AG09309 (cell line): ENCODE results near the gene COIL.

Source experiments
- DNase-seq: peaks from one replicate; pipeline ENCODE4 v3.0.0-alpha.2; 2010; ENCODE audit warnings: low read depth
- H3K4me3 ChIP-seq: 2 replicates; pipeline ENCODE4 v1.5.1; 2011; ENCODE audit warnings: mild to moderate bottlenecking, low read depth, low read length, moderate library complexity; ENCODE audit not compliant: control insufficient read depth
- TF ChIP-seq, protein P1 (sequence below): IDR thresholded peaks from 2 replicates; pipeline ENCODE4 v1.5.1; 2011; ENCODE audit warnings: mild to moderate bottlenecking, low read depth, low read length, inconsistent platforms; ENCODE audit not compliant: insufficient read depth, control insufficient read depth; ENCODE audit errors: missing control alignments

Gene COIL

DNA sequence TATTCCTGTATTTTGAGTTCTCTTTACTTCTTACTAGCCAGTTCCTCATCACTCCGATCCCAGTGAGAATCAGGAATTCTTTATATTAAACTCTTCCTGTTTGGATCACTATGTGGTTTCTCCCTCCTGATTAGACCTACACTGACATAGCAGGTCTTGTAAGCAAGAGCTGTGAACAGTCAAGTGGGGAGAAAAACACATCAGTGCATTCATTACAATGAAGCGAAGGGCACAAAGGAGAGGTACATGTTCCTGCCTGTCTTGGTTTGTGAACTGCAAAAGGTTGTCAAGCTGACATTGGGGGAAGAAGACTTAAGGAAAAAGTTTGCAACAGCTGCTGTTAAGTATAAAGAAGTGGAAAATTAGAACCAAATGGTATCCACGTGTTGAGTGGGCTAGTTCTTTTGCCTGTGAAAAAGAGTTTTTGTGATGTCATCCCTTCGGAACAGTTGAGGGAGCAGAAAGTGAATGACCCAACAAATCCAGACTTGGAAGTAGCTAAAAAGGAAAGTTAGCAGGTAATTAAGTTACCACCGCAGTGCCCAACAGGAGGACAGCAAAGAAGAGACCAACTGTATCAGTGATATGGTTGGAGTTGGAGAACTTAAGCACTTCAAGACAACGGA lies 24.0 kb downstream of the COIL start:
- DNase-seq: no peak
- TF ChIP-seq, protein P1, sequence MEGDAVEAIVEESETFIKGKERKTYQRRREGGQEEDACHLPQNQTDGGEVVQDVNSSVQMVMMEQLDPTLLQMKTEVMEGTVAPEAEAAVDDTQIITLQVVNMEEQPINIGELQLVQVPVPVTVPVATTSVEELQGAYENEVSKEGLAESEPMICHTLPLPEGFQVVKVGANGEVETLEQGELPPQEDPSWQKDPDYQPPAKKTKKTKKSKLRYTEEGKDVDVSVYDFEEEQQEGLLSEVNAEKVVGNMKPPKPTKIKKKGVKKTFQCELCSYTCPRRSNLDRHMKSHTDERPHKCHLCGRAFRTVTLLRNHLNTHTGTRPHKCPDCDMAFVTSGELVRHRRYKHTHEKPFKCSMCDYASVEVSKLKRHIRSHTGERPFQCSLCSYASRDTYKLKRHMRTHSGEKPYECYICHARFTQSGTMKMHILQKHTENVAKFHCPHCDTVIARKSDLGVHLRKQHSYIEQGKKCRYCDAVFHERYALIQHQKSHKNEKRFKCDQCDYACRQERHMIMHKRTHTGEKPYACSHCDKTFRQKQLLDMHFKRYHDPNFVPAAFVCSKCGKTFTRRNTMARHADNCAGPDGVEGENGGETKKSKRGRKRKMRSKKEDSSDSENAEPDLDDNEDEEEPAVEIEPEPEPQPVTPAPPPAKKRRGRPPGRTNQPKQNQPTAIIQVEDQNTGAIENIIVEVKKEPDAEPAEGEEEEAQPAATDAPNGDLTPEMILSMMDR: no peak

DNA sequence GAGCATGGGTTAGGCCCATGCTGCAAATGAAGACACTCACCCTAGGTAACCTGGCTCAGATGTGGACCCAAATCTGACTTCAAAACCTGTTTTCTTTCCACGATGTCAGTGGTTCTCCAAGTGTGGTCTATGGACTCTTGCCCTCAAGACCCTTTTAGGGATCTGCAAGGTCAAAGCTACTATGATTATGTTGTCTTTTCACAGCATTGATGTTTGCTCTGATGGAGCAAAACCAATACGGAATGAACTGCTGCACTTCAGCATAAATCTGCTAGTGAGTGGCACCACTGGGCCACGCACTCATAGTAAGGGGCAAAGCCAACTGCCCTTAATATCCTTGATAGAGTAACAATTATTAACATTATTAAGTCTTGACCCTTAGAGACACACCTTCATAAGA lies 25.4 kb downstream of the COIL start:
- TF ChIP-seq, protein P1: no peak

More for the DNA sequence above, 24.0 kb downstream of the COIL start:
- no peak overlapping the region for H3K4me3 ChIP-seq

DNA sequence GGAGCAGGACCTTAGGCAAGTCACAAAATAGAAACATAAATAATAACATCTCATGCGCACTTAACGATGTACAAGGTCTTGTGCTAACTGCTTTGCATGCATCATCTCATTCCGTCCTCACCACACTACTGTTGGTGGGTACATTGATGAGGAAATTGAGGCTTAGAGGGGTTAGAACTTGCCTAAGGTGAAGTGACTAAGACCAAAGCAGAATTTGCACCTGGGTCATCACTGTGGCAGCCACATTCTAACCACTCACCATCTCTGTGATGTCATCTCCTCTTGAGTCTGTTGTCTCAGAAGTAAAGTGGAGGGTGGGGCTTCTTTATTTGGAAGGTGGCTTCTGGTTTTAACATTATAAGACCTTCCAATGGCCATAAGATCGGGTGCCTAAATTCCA lies 26.6 kb downstream of the COIL start:
- TF ChIP-seq, protein P1: no peak
- no peak for DNase-seq
- no peak overlapping the region for H3K4me3 ChIP-seq

More for the DNA sequence above, 25.4 kb downstream of the COIL start:
- DNase-seq: no peak
- H3K4me3 ChIP-seq: no peak overlapping the region

DNA sequence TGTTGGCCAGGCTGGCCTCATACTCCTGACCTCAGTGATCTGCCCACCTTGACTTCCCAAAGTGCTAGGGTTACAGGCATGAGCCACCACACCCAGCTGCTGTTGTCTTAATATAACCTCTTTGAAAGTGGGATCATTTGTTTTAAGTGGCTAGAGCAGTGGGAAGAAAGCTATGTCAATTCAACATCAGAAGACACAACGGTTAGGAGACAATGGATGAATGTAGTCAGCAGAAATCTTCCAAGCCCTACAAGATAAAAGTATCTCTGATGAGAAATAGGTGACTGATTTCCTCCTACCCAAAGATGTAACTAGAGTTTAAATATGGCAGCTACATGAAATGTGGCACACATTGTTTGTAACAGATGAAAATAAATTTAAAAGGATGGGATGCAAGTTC lies 27.0 kb downstream of the COIL start:
- TF ChIP-seq, protein P1: no peak
- DNase-seq: no peak
- H3K4me3 ChIP-seq: no peak overlapping the region

DNA sequence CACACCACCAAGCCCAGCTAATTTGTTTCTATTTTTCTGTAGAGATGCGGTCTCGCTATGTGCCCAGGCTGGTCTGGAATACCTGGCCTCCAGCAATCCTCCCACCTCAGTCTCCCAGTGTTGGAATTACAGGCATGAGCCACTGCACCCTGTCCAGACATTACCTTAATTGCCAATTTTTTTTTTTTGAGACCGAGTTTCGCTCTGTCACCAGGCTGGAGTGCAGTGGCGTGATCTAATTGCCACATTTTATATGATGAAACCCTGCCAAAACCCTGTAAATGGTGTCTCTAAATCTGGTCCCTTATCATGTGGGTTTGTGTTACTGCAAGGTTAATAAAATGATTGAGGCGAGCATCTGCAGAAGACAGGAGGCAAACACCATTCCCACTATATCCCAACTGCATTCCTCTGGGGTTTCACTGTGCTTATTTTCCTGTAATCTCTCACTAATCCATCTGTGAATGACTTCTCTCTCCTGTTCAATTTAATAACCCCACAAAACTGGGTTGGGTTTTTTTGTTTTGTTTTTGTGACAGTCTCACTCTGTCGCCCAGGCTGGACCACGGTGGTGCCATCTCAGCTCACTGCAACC lies 27.6 kb downstream of the COIL start:
- no peak for DNase-seq
- no peak overlapping the region for H3K4me3 ChIP-seq
- TF ChIP-seq, protein P1: no peak

DNA sequence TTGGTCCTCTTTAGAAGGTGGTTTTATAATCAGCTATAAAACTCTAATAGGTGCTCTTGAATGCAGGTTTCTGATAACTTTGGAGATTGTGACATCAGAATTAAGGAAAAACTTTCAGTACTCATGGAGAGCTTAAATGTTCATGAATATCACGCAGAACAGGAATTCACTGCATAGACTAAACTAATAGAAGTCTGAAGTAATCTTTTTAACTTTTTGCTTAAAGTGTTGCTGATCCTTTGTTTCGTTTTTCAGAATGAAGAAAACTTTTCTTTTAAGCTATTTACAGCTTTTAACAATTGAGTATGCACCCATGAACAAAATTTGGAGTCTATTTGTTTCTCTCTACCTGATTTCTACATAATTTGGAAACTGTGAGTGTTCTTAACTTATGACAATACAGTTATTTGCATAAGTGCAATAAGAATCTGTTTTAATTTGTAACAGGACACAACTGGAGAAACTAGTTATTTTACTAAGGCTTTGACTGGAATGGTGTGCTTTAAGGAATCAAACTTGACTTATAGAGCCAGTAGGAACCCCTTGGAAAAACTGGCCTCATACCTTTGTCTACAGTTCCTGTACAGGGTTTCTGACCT lies 30.0 kb downstream of the COIL start:
- DNase-seq: no peak
- H3K4me3 ChIP-seq: no peak overlapping the region
- TF ChIP-seq, protein P1: no peak
